BLaER1 (cell line): ENCODE results near the gene PEF1.

ENCODE experiments used
- H3K27ac ChIP-seq: shearing (Covaris generic); formaldehyde crosslinking; 2 replicates; pipeline ENCODE4 v1.8.1; 2022
- H3K27me3 ChIP-seq: shearing (Covaris generic); formaldehyde crosslinking; 2 replicates; pipeline ENCODE4 v1.8.1; 2022
- H3K36me3 ChIP-seq: shearing (Covaris generic); formaldehyde crosslinking; 2 replicates; pipeline ENCODE4 v1.8.1; 2022
- H3K4me1 ChIP-seq: shearing (Covaris generic); formaldehyde crosslinking; 2 replicates; pipeline ENCODE4 v1.8.1; 2022
- H3K4me2 ChIP-seq: shearing (Covaris generic); formaldehyde crosslinking; 2 replicates; pipeline ENCODE4 v1.8.1; 2022
- H3K4me3 ChIP-seq: shearing (Covaris generic); formaldehyde crosslinking; 2 replicates; pipeline ENCODE4 v1.8.1; 2022
- H3K9ac ChIP-seq: shearing (Covaris generic); formaldehyde crosslinking; 2 replicates; pipeline ENCODE4 v1.8.1; 2022
- H3K9me3 ChIP-seq: shearing (Covaris generic); formaldehyde crosslinking; 2 replicates; pipeline ENCODE4 v1.8.1; 2022
- H4K20me1 ChIP-seq: shearing (Covaris generic); formaldehyde crosslinking; 2 replicates; pipeline ENCODE4 v1.8.1; 2022
- Cebpa-rat ChIP-seq: shearing (Covaris generic); IDR thresholded peaks from 2 replicates; pipeline ENCODE4 v1.8.1; 2022

Gene PEF1

DNA sequence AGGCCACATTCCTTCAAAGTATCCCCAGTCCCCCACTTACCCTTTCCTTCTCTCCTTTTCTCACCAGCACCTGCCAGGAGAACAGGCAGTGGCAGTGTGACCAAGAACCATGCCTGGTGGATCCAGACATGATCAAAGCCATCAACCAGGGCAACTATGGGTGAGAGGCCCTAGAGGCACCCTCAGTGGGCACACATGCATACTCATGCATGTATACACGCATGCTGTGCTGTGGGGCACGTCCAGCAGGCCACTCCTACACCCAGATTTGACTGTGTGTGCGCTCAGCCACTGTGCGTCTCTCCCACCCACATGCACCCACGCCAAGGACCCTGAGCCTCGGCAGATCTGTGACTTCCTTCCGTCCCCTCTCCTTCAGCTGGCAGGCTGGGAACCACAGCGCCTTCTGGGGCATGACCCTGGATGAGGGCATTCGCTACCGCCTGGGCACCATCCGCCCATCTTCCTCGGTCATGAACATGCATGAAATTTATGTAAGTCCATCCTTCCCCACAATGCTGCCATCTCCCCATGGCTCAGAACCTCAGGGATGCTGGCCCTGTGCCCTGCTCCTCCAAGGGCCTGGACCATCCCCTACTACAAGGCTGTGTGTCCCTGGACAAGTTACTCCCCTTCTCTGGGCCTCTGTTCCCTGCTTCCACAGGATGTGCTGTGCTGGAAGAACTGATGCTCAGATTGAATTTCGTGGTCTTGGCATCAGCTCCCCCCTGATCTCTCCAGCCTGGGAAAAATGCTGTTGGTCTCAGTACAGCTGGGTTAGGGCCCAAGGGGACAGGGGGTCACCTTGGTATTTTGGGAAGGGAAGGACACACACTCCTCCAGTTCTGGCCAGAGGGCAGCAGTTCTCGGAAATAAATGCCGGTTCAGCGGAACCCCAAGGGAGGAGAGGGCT lies 61.3 kb downstream of the PEF1 start:
- peaks cover 91% of the 10 kb centered on the region for H3K4me1 ChIP-seq
- peak overlapping the region; percentile 32 for H3K4me3 ChIP-seq
- no peaks in the 10 kb centered on the region for H4K20me1 ChIP-seq
- H3K27me3 ChIP-seq = peaks cover 16% of the 10 kb centered on the region
- peak overlapping the region; percentile 73 for H3K9ac ChIP-seq
- TF ChIP-seq Cebpa-rat = no peak
- peak overlapping the region; percentile 87 for H3K27ac ChIP-seq
- H3K4me2 ChIP-seq = peak overlapping the region; percentile 96
- H3K9me3 ChIP-seq = no peaks in the 10 kb centered on the region
- H3K36me3 ChIP-seq = peaks cover 11% of the 10 kb centered on the region; the same call in 1 of the 2 replicates

GRCh38 chr1:31581821-31582810 lies 62.6 kb downstream of the PEF1 start:
- H3K9ac ChIP-seq = 0 out of 2 replicates have a peak overlapping the region, but pooled peaks have one; percentile 25
- peaks cover 91% of the 10 kb centered on the region for H3K4me1 ChIP-seq
- peaks cover 11% of the 10 kb centered on the region; the same call in 1 of the 2 replicates for H3K36me3 ChIP-seq
- peak overlapping the region; percentile 87 for H3K27ac ChIP-seq
- no peak overlapping the region; the same call in 1 of the 2 replicates for H3K4me3 ChIP-seq
- peaks cover 5% of the 10 kb centered on the region; the same call in 1 of the 2 replicates for H3K27me3 ChIP-seq
- no peak for TF ChIP-seq Cebpa-rat
- no peaks in the 10 kb centered on the region for H4K20me1 ChIP-seq
- H3K9me3 ChIP-seq = no peaks in the 10 kb centered on the region
- peak overlapping the region; percentile 96 for H3K4me2 ChIP-seq

DNA sequence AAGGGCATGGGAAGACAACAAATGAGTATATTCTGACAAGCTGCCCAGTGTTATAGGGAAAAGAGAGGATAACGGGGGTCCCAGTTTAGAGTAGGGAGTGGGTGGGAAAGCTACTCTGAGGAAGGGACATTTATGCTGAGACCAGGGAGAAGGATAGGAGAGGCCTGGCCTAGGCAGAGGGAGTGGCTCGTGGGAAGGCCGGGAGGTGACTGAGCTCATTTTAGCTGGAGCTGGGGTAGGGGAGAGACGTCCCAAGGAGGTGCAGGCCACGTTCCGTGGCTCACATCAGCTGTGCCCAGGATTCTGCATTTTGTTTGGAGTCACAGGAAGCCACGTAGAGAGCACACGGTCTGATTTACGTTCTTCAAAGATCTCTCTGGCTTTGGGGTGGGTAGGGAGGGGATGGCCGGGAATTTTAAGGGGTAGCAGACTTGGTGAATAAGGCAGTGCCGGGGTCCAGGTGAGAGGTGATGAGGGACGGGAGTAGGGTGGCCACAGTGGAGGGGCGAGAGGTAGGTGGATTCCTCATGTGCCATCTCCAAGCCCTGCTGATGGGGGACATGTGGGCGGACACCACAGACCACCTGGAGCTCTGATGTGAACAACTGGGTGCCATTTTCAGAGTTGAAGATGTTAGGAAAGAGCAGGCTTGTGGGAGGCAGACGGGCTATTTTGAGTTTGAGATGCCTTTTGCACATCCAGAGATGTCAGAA lies 63.6 kb downstream of the PEF1 start:
- H3K4me3 ChIP-seq = no peak overlapping the region
- no peaks in the 10 kb centered on the region for H3K27me3 ChIP-seq
- H3K36me3 ChIP-seq = peaks cover 11% of the 10 kb centered on the region; the same call in 1 of the 2 replicates
- peaks cover 91% of the 10 kb centered on the region for H3K4me1 ChIP-seq
- H3K4me2 ChIP-seq = peak overlapping the region; percentile 45; the same call in 1 of the 2 replicates
- no peak overlapping the region for H3K27ac ChIP-seq
- no peaks in the 10 kb centered on the region for H3K9me3 ChIP-seq
- TF ChIP-seq Cebpa-rat = no peak
- H4K20me1 ChIP-seq = no peaks in the 10 kb centered on the region
- no peak overlapping the region for H3K9ac ChIP-seq

DNA sequence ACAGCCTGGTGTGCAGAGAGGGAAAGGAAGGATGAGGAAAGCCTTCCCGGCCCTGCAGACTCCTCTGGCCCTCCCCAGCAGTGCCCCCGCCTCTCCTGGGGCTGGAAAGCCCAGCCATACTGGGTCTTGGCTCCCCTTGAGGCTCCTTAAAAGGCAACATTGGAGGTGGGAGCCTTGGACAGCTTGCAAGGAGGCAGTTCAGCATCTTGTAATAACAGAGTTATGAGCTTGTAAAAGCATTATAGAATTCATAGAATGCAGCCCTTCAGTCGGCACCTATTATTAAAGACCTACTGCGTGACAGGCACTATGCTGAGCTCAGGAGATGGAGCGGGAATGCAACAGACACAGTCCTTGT lies 64.2 kb downstream of the PEF1 start:
- Histone ChIP-seq H3K4me3 (no peak overlapping the region), H4K20me1 (no peaks in the 10 kb centered on the region), H3K4me2 (peak overlapping the region; percentile 45; the same call in 1 of the 2 replicates), H3K36me3 (peaks cover 10% of the 10 kb centered on the region; the same call in 1 of the 2 replicates), H3K9me3 (no peaks in the 10 kb centered on the region), H3K27me3 (no peaks in the 10 kb centered on the region), H3K9ac (no peak overlapping the region), H3K27ac (peak overlapping the region; percentile 41; the same call in 1 of the 2 replicates), H3K4me1 (peaks cover 91% of the 10 kb centered on the region)
- TF ChIP-seq Cebpa-rat = no peak
